OCI-LY7 (cell line): Measurements from ENCODE around the gene TPRG1L. TPM values are rescaled to one million over a fixed set of nuclear protein-coding genes. Genes with fewer than 3 reads are reported as not detected.

Experiments
- BruUV-seq: library from RNA; stranded (reverse); fragments of 400-500 nt; replicated peaks from 2 replicates; lab custom pipeline; 2021; lab: Mats Ljungman, UMichigan
- CTCF ChIA-PET: fragments of 300-600 bp; sonication (Branson Sonifier 250); formaldehyde crosslinking; loops from one replicate; lab custom pipeline; 2022; ENCODE audit warnings: antibody characterized with exemption; ENCODE audit not compliant: unreplicated experiment; lab: Charles Lee
- POLR2A ChIA-PET: fragments of 300-600 bp; sonication (Branson Sonifier 250); formaldehyde crosslinking; loops from one replicate; lab custom pipeline; 2022; ENCODE audit warnings: antibody characterized with exemption; lab: Charles Lee
- DNase-seq: peaks from one replicate; pipeline ENCODE4 v3.0.0-alpha.2; 2015; ENCODE audit warnings: low spot score
- H2AFZ ChIP-seq: fragments of 200-600 bp; sonication (generic), shearing (Covaris generic); 2 replicates; pipeline ENCODE4 v1.6.1; 2014; ENCODE audit warnings: mild to moderate bottlenecking, antibody characterized with exemption, low read length, moderate library complexity
- H3K27ac ChIP-seq: fragments of 200-600 bp; sonication (generic); 2 replicates; pipeline ENCODE4 v1.5.1; 2014; ENCODE audit warnings: mixed run types, low read depth, mild to moderate bottlenecking, moderate library complexity, low read length, inconsistent platforms; ENCODE audit not compliant: poor library complexity, severe bottlenecking
- H3K36me3 ChIP-seq: fragments of 200-600 bp; sonication (generic); 2 replicates; pipeline ENCODE4 v1.6.1; 2014; ENCODE audit warnings: mild to moderate bottlenecking, antibody characterized with exemption, low read length, moderate library complexity, mixed read lengths; ENCODE audit not compliant: insufficient read depth
- H3K4me1 ChIP-seq: fragments of 200-600 bp; sonication (generic); 2 replicates; pipeline ENCODE4 v1.5.1; 2014; ENCODE audit warnings: mild to moderate bottlenecking, low read length; ENCODE audit not compliant: insufficient read depth, poor library complexity, severe bottlenecking
- H3K4me2 ChIP-seq: fragments of 200-600 bp; sonication (generic); 2 replicates; pipeline ENCODE4 v1.6.1; 2014; ENCODE audit warnings: mild to moderate bottlenecking, low read length
- H3K4me3 ChIP-seq: fragments of 200-600 bp; sonication (generic); 2 replicates; pipeline ENCODE4 v1.5.1; 2014; ENCODE audit warnings: mild to moderate bottlenecking, low read depth, low read length; ENCODE audit not compliant: poor library complexity, severe bottlenecking
- H3K79me2 ChIP-seq: fragments of 200-600 bp; sonication (generic); 2 replicates; pipeline ENCODE4 v1.6.1; 2016; ENCODE audit warnings: low read depth, mild to moderate bottlenecking, low read length, moderate library complexity, mixed read lengths; ENCODE audit not compliant: insufficient read depth
- H3K9me2 ChIP-seq: fragments of 200-600 bp; sonication (generic); 2 replicates; pipeline ENCODE4 v1.6.1; 2016; ENCODE audit warnings: mild to moderate bottlenecking, low read length, mixed read lengths; ENCODE audit not compliant: insufficient read depth
- H3K9me3 ChIP-seq: fragments of 200-600 bp; sonication (generic); 2 replicates; pipeline ENCODE4 v1.6.1; 2014; ENCODE audit warnings: mild to moderate bottlenecking, mixed run types, low read length, mixed read lengths
- H4K20me1 ChIP-seq: fragments of 200-600 bp; sonication (generic); 2 replicates; pipeline ENCODE4 v1.6.1; 2014; ENCODE audit warnings: mild to moderate bottlenecking, antibody characterized with exemption, low read length, moderate library complexity, mixed read lengths; ENCODE audit not compliant: insufficient read depth
- CTCF ChIP-seq: fragments of 200-600 bp; sonication (generic); conservative IDR thresholded peaks from 2 replicates; pipeline ENCODE4 v1.5.1; 2014; ENCODE audit warnings: mild to moderate bottlenecking, antibody characterized with exemption, low read length, moderate library complexity, mixed read lengths
- EZH2phosphoT487 ChIP-seq: fragments of 200-600 bp; sonication (generic); IDR thresholded peaks from 2 replicates; pipeline ENCODE4 v1.6.1; 2018; ENCODE audit warnings: low read depth, borderline replicate concordance, mild to moderate bottlenecking, mixed run types, antibody characterized with exemption, low read length, moderate library complexity, mixed read lengths
- intact Hi-C: fragments of 100-400 bp; cut with micrococcal nuclease; formaldehyde crosslinking; loops from one replicate; pipeline ENCODE4 v1.10.0; 2022; ENCODE audit not compliant: unreplicated experiment
- total RNA-seq, 2 experiments: library from RNA; depleted of rRNA in 1 of 2; stranded (reverse); fragments of >200 nt in 1 of 2; shearing (Covaris generic) in 1 of 2; gene quantifications; 2 replicates each; pipeline ENCODE4 v1.2.3, GENCODE V29; 2014 to 2022

Gene TPRG1L
- total RNA-seq, 2 experiments from 2014 or later, result 3.1 to 6.8 TPM

GRCh38 chr1:3651026-3651929 is 26.5 kb downstream of the TPRG1L start:
- BruUV-seq, result no TSS peak
- Histone ChIP-seq H3K9me3 (no peaks in the 10 kb centered on the region), H4K20me1 (no peaks in the 10 kb centered on the region), H3K27ac (no peak overlapping the region), H3K9me2 (no peaks in the 10 kb centered on the region), H2AFZ (no peak overlapping the region), H3K4me3 (no peak overlapping the region), H3K4me2 (no peak overlapping the region), H3K4me1 (peaks cover 21% of the 10 kb centered on the region), H3K36me3 (peaks cover 12% of the 10 kb centered on the region; the same call in 1 of the 2 replicates), H3K79me2 (no peaks in the 10 kb centered on the region)
- no peak for DNase-seq
- CTCF ChIA-PET, result no interaction called here
- no peak for TF ChIP-seq EZH2phosphoT487
- no peak for TF ChIP-seq CTCF
- POLR2A ChIA-PET, result no interaction called here
- intact Hi-C loops, result no loop called here

GRCh38 chr1:3651930-3652547 is 27.2 kb downstream of the TPRG1L start, which contains the start of gene TP73:
Gene TP73, plus strand, starts transcription at chr1:3652516. Its CDS starts 29,850 bp downstream, at chr1:3682366.
- intact Hi-C loops, result no loop called here
- H3K4me1 ChIP-seq, result peaks cover 23% of the 10 kb centered on the region
- H3K9me2 ChIP-seq, result no peaks in the 10 kb centered on the region
- no peak within 1 kb of the TSS for H2AFZ ChIP-seq
- H4K20me1 ChIP-seq, result no peaks in the 10 kb centered on the region
- no peaks in the 10 kb centered on the region for H3K9me3 ChIP-seq
- DNase-seq, result no peak
- BruUV-seq, result no TSS peak
- H3K36me3 ChIP-seq, result peaks cover 5% of the 10 kb centered on the region; the same call in 1 of the 2 replicates
- H3K27ac ChIP-seq, result no peak within 1 kb of the TSS
- ChIA-PET POLR2A (no interaction called here), CTCF (no interaction called here)
- no peak within 1 kb of the TSS; the same call in 1 of the 2 replicates for H3K4me2 ChIP-seq
- no peaks in the 10 kb centered on the region for H3K79me2 ChIP-seq
- no peak within 1 kb of the TSS for H3K4me3 ChIP-seq
- TF ChIP-seq EZH2phosphoT487 (no peak), CTCF (no peak)
